Stimulated activated CD4-positive, alpha-beta T cell treated with anti-CD3 and anti-CD28 coated beads, Interleukin-15, amount 100 ng/mL, for 24 hours (primary cell): ENCODE measurements around the gene C17orf113.

Experiments
- DNase-seq: peaks from one replicate; pipeline ENCODE4 v3.0.0-alpha.2; 2020

C17orf113 gene

GRCh38 chr17:42050393-42051012, at the start of gene C17orf113:
TSS of gene C17orf113 (minus strand) at chr17:42050601. CDS start at chr17:42043376, 7,225 bp downstream.
- DNase-seq: peak; percentile 55

GRCh38 chr17:42098730-42099399, 48.5 kb upstream of the C17orf113 start:
- DNase-seq: no peak

GRCh38 chr17:42097691-42098631, 47.6 kb upstream of the C17orf113 start, which contains the start of gene ZNF385C:
TSS of gene ZNF385C (minus strand) at chr17:42098473. CDS start at chr17:42063056, 35,417 bp downstream.
- DNase-seq: peak; percentile 62

- DNase-seq: no peak
Observed at GRCh38 chr17:42096360-42097111, 46.1 kb upstream of the C17orf113 start.

- DNase-seq: no peak
Observed at GRCh38 chr17:42094375-42095069, 44.1 kb upstream of the C17orf113 start.

- no peak for DNase-seq
Observed at GRCh38 chr17:42092939-42093338, 42.5 kb upstream of the C17orf113 start.

- DNase-seq: no peak
Observed at GRCh38 chr17:42090964-42091790, 40.8 kb upstream of the C17orf113 start.

- no peak for DNase-seq
Observed at GRCh38 chr17:42088736-42089135, 38.3 kb upstream of the C17orf113 start.

GRCh38 chr17:42087736-42088705, 37.6 kb upstream of the C17orf113 start:
- DNase-seq: no peak

GRCh38 chr17:42087042-42087701, 36.8 kb upstream of the C17orf113 start:
- DNase-seq: no peak

- no peak for DNase-seq
Observed at GRCh38 chr17:42081516-42082129, 31.2 kb upstream of the C17orf113 start.

- DNase-seq: no peak
Observed at GRCh38 chr17:42079541-42079940, 29.1 kb upstream of the C17orf113 start.

- DNase-seq: no peak
Observed at GRCh38 chr17:42078396-42079043, 28.1 kb upstream of the C17orf113 start.

GRCh38 chr17:42077755-42078154, 27.4 kb upstream of the C17orf113 start:
- DNase-seq: no peak

GRCh38 chr17:42076797-42077559, 26.6 kb upstream of the C17orf113 start:
- no peak for DNase-seq

- no peak for DNase-seq
Observed at GRCh38 chr17:42075789-42076188, 25.4 kb upstream of the C17orf113 start.
